GM23338 (cell line): ENCODE results near the gene ANKFN1. TPM values are rescaled to one million over a fixed set of nuclear protein-coding genes. Genes with fewer than 3 reads are reported as not detected.

Experiments
- ATAC-seq: fragments of 200-7000 bp; cut with Tn5 transposase; 3 replicates; pipeline ENCODE4 v1.9.1; 2020
- DNase-seq: peaks from one replicate; pipeline ENCODE4 v3.0.0-alpha.2; 2015; ENCODE audit warnings: low spot score
- H2AFZ ChIP-seq: fragments of 200-600 bp; sonication (generic); 2 replicates; pipeline ENCODE4 v1.8.0; 2016; ENCODE audit warnings: antibody characterized with exemption, mild to moderate bottlenecking, moderate library complexity
- H3F3A ChIP-seq: fragments of 200-600 bp; sonication (generic); replicated peaks from 2 replicates; pipeline ENCODE4 v1.8.0; 2017; ENCODE audit warnings: antibody characterized with exemption, mixed run types, low read depth
- H3K27ac ChIP-seq: fragments of 200-600 bp; sonication (generic); 2 replicates; pipeline ENCODE4 v1.6.1; 2016; ENCODE audit warnings: low read depth
- H3K27me3 ChIP-seq: fragments of 200-600 bp; sonication (generic); 2 replicates; pipeline ENCODE4 v1.8.0; 2016; ENCODE audit warnings: mild to moderate bottlenecking, mixed run types, moderate library complexity; ENCODE audit not compliant: insufficient read depth
- H3K36me3 ChIP-seq: fragments of 200-600 bp; sonication (generic); 2 replicates; pipeline ENCODE4 v1.8.0; 2016; ENCODE audit warnings: mild to moderate bottlenecking; ENCODE audit not compliant: insufficient read depth
- H3K4me1 ChIP-seq: fragments of 200-600 bp; sonication (generic); 2 replicates; pipeline ENCODE4 v1.8.0; 2016; ENCODE audit warnings: mild to moderate bottlenecking, moderate library complexity; ENCODE audit not compliant: insufficient read depth
- H3K4me2 ChIP-seq: fragments of 200-600 bp; sonication (generic); 2 replicates; pipeline ENCODE4 v1.7.1; 2017; ENCODE audit warnings: mixed run types
- H3K4me3 ChIP-seq: fragments of 200-600 bp; sonication (generic); 2 replicates; pipeline ENCODE4 v1.6.1; 2016; ENCODE audit warnings: mixed run types
- H3K79me2 ChIP-seq: fragments of 200-600 bp; sonication (generic); replicated peaks from 2 replicates; pipeline ENCODE4 v1.8.0; 2017; ENCODE audit warnings: mild to moderate bottlenecking; ENCODE audit not compliant: insufficient read depth
- H3K9me2 ChIP-seq: fragments of 200-600 bp; sonication (generic); 2 replicates; pipeline ENCODE4 v1.8.0; 2017; ENCODE audit not compliant: insufficient read depth
- H4K20me1 ChIP-seq: fragments of 200-600 bp; sonication (generic); replicated peaks from 2 replicates; pipeline ENCODE4 v1.8.0; 2017; ENCODE audit warnings: mild to moderate bottlenecking; ENCODE audit not compliant: insufficient read depth
- H3K27ac Mint-ChIP-seq: 2 replicates; pipeline ENCODE4 v1.8.0; 2020; ENCODE audit warnings: inconsistent platforms, mild to moderate bottlenecking, moderate library complexity, mixed read lengths
- H3K27me3 Mint-ChIP-seq: 3 replicates; pipeline ENCODE4 v1.8.0; 2022; ENCODE audit warnings: low read depth, mild to moderate bottlenecking, moderate library complexity, mixed read lengths, inconsistent platforms; ENCODE audit not compliant: insufficient read depth, poor library complexity
- H3K36me3 Mint-ChIP-seq: 3 replicates; pipeline ENCODE4 v1.8.0; 2021; ENCODE audit warnings: low read depth, mild to moderate bottlenecking, inconsistent platforms, moderate library complexity, mixed read lengths
- H3K4me1 Mint-ChIP-seq: 3 replicates; pipeline ENCODE4 v1.8.0; 2020; ENCODE audit warnings: mild to moderate bottlenecking, inconsistent platforms, mixed read lengths
- H3K4me3 Mint-ChIP-seq: 3 replicates; pipeline ENCODE4 v1.8.0; 2021; ENCODE audit warnings: moderate library complexity, mild to moderate bottlenecking, inconsistent platforms, mixed read lengths
- H3K9me3 Mint-ChIP-seq: 3 replicates; pipeline ENCODE4 v1.8.0; 2020; ENCODE audit warnings: moderate library complexity, mild to moderate bottlenecking, inconsistent platforms, mixed read lengths
- CTCF ChIP-seq, 2 experiments: fragments of 200-600 bp in 1 of 2; sonication (generic) in 1 of 2; conservative IDR thresholded peaks; 2 replicates each; pipeline versions ENCODE4 v1.5.1 to v1.6.1; 2016 to 2017; ENCODE audit warnings: antibody characterized with exemption in 2 of 2, low read depth in 2 of 2, mild to moderate bottlenecking in 2 of 2, moderate library complexity in 1 of 2
- EZH2 ChIP-seq: fragments of 200-600 bp; sonication (generic); IDR thresholded peaks from one replicate; pipeline ENCODE4 v1.8.0; 2017; ENCODE audit warnings: antibody characterized with exemption, mild to moderate bottlenecking, low read depth; ENCODE audit not compliant: unreplicated experiment
- NANOG ChIP-seq: IDR thresholded peaks from 2 replicates; pipeline ENCODE4 v1.6.1; 2016; ENCODE audit warnings: antibody characterized with exemption, borderline replicate concordance
- STAT1 ChIP-seq: IDR thresholded peaks from one replicate; pipeline ENCODE4 v1.6.1; 2016; ENCODE audit warnings: antibody characterized with exemption; ENCODE audit not compliant: unreplicated experiment
- ZNF331 ChIP-seq: fragments of 250-450 bp; sonication (Bioruptor Pico); IDR thresholded peaks from 2 replicates; pipeline ENCODE4 v1.5.0; 2020; ENCODE audit warnings: low read depth, mild to moderate bottlenecking, moderate library complexity
- polyA plus RNA-seq: library from polyadenylated mRNA; unstranded; fragments of >200 nt; fragmentation: Nextera tagmentation; extraction: Ambion mirVana; gene quantifications from 2 replicates; pipeline ENCODE4 v1.2.1, GENCODE V29; 2016
- total RNA-seq: library from RNA; depleted of rRNA; stranded (reverse); fragments of >200 nt; shearing (Covaris generic); gene quantifications from 2 replicates; pipeline ENCODE4 v1.2.3, GENCODE V29; 2014
- TF ChIP-seq, protein P1 (sequence below): fragments of 250-450 bp; sonication (Bioruptor Pico); IDR thresholded peaks from 2 replicates; pipeline ENCODE4 v1.5.0; 2020; ENCODE audit warnings: mild to moderate bottlenecking, moderate library complexity

The ANKFN1 gene
- total and polyA plus RNA-seq, 2 experiments from 2014 or later = not detected

- ATAC-seq (no peak), DNase-seq (no peak)
- H3K27ac ChIP-seq = no peak overlapping the region
- Mint-ChIP-seq H3K27ac (no peak overlapping the region), H3K9me3 (no peaks in the 10 kb centered on the region), H3K4me3 (no peak overlapping the region), H3K4me1 (peaks cover 17% of the 10 kb centered on the region), H3K36me3 (no peaks in the 10 kb centered on the region), H3K27me3 (no peaks in the 10 kb centered on the region)
- no peak overlapping the region for H2AFZ ChIP-seq
- no peaks in the 10 kb centered on the region for H3K36me3 ChIP-seq
- H3F3A ChIP-seq = no peaks in the 10 kb centered on the region
- H3K4me3 ChIP-seq = no peak overlapping the region
- TF ChIP-seq NANOG (no peak), EZH2 (no peak)
- H4K20me1 ChIP-seq = no peaks in the 10 kb centered on the region
- no peak overlapping the region for H3K4me2 ChIP-seq
- H3K4me1 ChIP-seq = peaks cover 29% of the 10 kb centered on the region
- peaks cover 7% of the 10 kb centered on the region; the same call in 1 of the 2 replicates for H3K9me2 ChIP-seq
- H3K27me3 ChIP-seq = no peaks in the 10 kb centered on the region
- no peaks in the 10 kb centered on the region for H3K79me2 ChIP-seq
Measured at GRCh38 chr17:56313201-56313600, 159.9 kb downstream of the ANKFN1 start.

GRCh38 chr17:56314026-56314425 lies 160.8 kb downstream of the ANKFN1 start:
- no peaks in the 10 kb centered on the region for H3K36me3 Mint-ChIP-seq
- no peaks in the 10 kb centered on the region for H3K27me3 Mint-ChIP-seq
- H3K9me3 Mint-ChIP-seq = no peaks in the 10 kb centered on the region
- Histone ChIP-seq H3K36me3 (no peaks in the 10 kb centered on the region), H3K4me3 (no peak overlapping the region), H3F3A (no peaks in the 10 kb centered on the region), H3K9me2 (peaks cover 7% of the 10 kb centered on the region; the same call in 1 of the 2 replicates), H3K79me2 (no peaks in the 10 kb centered on the region), H3K4me2 (no peak overlapping the region), H3K27ac (no peak overlapping the region), H4K20me1 (no peaks in the 10 kb centered on the region), H3K4me1 (peaks cover 29% of the 10 kb centered on the region), H2AFZ (no peak overlapping the region), H3K27me3 (no peaks in the 10 kb centered on the region)
- ATAC-seq (no peak), DNase-seq (no peak)
- no peak for TF ChIP-seq STAT1
- TF ChIP-seq EZH2 = no peak
- no peak for TF ChIP-seq CTCF (conservative IDR thresholded peaks at IDR 0.05; ENCODE audit: low read depth in 2 of 2)
- TF ChIP-seq, protein P1, sequence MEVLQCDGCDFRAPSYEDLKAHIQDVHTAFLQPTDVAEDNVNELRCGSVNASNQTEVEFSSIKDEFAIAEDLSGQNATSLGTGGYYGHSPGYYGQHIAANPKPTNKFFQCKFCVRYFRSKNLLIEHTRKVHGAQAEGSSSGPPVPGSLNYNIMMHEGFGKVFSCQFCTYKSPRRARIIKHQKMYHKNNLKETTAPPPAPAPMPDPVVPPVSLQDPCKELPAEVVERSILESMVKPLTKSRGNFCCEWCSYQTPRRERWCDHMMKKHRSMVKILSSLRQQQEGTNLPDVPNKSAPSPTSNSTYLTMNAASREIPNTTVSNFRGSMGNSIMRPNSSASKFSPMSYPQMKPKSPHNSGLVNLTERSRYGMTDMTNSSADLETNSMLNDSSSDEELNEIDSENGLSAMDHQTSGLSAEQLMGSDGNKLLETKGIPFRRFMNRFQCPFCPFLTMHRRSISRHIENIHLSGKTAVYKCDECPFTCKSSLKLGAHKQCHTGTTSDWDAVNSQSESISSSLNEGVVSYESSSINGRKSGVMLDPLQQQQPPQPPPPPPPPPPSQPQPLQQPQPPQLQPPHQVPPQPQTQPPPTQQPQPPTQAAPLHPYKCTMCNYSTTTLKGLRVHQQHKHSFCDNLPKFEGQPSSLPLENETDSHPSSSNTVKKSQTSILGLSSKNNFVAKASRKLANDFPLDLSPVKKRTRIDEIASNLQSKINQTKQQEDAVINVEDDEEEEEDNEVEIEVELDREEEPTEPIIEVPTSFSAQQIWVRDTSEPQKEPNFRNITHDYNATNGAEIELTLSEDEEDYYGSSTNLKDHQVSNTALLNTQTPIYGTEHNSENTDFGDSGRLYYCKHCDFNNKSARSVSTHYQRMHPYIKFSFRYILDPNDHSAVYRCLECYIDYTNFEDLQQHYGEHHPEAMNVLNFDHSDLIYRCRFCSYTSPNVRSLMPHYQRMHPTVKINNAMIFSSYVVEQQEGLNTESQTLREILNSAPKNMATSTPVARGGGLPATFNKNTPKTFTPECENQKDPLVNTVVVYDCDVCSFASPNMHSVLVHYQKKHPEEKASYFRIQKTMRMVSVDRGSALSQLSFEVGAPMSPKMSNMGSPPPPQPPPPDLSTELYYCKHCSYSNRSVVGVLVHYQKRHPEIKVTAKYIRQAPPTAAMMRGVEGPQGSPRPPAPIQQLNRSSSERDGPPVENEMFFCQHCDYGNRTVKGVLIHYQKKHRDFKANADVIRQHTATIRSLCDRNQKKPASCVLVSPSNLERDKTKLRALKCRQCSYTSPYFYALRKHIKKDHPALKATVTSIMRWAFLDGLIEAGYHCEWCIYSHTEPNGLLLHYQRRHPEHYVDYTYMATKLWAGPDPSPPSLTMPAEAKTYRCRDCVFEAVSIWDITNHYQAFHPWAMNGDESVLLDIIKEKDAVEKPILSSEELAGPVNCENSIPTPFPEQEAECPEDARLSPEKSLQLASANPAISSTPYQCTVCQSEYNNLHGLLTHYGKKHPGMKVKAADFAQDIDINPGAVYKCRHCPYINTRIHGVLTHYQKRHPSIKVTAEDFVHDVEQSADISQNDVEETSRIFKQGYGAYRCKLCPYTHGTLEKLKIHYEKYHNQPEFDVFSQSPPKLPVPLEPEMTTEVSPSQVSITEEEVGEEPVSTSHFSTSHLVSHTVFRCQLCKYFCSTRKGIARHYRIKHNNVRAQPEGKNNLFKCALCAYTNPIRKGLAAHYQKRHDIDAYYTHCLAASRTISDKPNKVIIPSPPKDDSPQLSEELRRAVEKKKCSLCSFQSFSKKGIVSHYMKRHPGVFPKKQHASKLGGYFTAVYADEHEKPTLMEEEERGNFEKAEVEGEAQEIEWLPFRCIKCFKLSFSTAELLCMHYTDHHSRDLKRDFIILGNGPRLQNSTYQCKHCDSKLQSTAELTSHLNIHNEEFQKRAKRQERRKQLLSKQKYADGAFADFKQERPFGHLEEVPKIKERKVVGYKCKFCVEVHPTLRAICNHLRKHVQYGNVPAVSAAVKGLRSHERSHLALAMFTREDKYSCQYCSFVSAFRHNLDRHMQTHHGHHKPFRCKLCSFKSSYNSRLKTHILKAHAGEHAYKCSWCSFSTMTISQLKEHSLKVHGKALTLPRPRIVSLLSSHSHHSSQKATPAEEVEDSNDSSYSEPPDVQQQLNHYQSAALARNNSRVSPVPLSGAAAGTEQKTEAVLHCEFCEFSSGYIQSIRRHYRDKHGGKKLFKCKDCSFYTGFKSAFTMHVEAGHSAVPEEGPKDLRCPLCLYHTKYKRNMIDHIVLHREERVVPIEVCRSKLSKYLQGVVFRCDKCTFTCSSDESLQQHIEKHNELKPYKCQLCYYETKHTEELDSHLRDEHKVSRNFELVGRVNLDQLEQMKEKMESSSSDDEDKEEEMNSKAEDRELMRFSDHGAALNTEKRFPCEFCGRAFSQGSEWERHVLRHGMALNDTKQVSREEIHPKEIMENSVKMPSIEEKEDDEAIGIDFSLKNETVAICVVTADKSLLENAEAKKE (CRISPR knock-in tag) = no peak
- TF ChIP-seq ZNF331 (CRISPR knock-in tag) = no peak
- no peak overlapping the region for H3K27ac Mint-ChIP-seq
- no peak overlapping the region for H3K4me3 Mint-ChIP-seq
- peaks cover 17% of the 10 kb centered on the region for H3K4me1 Mint-ChIP-seq
